Ectodermal cell (in vitro differentiated cells): ENCODE measurements around the gene CD33.

Source experiments
- H3K27ac ChIP-seq: 2 replicates; pipeline ENCODE4 v1.7.0; 2013; ENCODE audit warnings: mild to moderate bottlenecking, low read depth, low read length; ENCODE audit not compliant: insufficient read depth, poor library complexity, severe bottlenecking
- H3K27me3 ChIP-seq: 2 replicates; pipeline ENCODE4 v1.7.0; 2013; ENCODE audit warnings: mild to moderate bottlenecking, low read length; ENCODE audit not compliant: insufficient read depth, control insufficient read depth, poor library complexity, severe bottlenecking
- H3K36me3 ChIP-seq: one replicate; pipeline ENCODE4 v1.7.0; 2013; ENCODE audit warnings: low read length; ENCODE audit not compliant: control insufficient read depth, insufficient read depth
- H3K4me1 ChIP-seq: one replicate; pipeline ENCODE4 v1.7.0; 2013; ENCODE audit warnings: low read length; ENCODE audit not compliant: control insufficient read depth, insufficient read depth
- H3K4me3 ChIP-seq: 2 replicates; pipeline ENCODE4 v1.7.0; 2013; ENCODE audit warnings: low read depth, low read length, control low read depth; ENCODE audit not compliant: insufficient read depth
- H3K9me3 ChIP-seq: 2 replicates; pipeline ENCODE4 v1.7.0; 2013; ENCODE audit warnings: mild to moderate bottlenecking, low read length, moderate library complexity; ENCODE audit not compliant: control insufficient read depth
- WGBS, 2 experiments: methylation state at CpG; one replicate each; pipeline ENCODE4 v1.1.7; 2013; ENCODE audit warnings: missing lambda C conversion rate in 2 of 2; 5-methylcytosine and 5-hydroxymethylcytosine counted together

The CD33 gene

DNA sequence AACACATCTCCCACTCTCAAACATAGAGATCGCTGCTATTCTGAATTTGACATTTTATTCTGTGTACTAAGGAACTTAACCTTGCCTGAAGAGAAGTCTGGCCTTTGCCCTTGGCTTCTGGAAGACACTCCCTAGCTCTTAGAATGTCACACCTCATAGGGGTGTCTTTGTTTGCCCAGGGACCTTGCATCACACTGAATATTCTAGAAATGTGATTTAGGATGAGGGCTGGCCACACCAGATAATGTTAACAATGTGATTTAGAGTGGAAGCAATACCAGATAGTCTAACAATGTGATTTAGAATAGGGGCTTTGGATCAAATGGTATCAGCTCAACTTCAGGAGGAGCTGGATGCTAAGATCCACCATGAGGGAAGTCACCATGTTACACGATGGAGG, 32.6 kb downstream of the CD33 start:
- no peaks in the 10 kb centered on the region for H3K4me1 ChIP-seq
- WGBS, 2 experiments = 94 to 100% methylated on average over 2 of the region's 2 CpGs
- H3K4me3 ChIP-seq = no peak overlapping the region
- no peaks in the 10 kb centered on the region for H3K27me3 ChIP-seq
- no peaks in the 10 kb centered on the region for H3K36me3 ChIP-seq
- no peak overlapping the region for H3K27ac ChIP-seq
- H3K9me3 ChIP-seq = no peaks in the 10 kb centered on the region

GRCh38 chr19:51258165-51259160, 33.6 kb downstream of the CD33 start:
- no peaks in the 10 kb centered on the region for H3K36me3 ChIP-seq
- no peaks in the 10 kb centered on the region for H3K9me3 ChIP-seq
- 92 to 93% methylated on average over 6 of the region's 6 CpGs for WGBS, 2 experiments
- no peak overlapping the region for H3K27ac ChIP-seq
- no peaks in the 10 kb centered on the region for H3K4me1 ChIP-seq
- H3K27me3 ChIP-seq = no peaks in the 10 kb centered on the region
- H3K4me3 ChIP-seq = no peak overlapping the region

DNA sequence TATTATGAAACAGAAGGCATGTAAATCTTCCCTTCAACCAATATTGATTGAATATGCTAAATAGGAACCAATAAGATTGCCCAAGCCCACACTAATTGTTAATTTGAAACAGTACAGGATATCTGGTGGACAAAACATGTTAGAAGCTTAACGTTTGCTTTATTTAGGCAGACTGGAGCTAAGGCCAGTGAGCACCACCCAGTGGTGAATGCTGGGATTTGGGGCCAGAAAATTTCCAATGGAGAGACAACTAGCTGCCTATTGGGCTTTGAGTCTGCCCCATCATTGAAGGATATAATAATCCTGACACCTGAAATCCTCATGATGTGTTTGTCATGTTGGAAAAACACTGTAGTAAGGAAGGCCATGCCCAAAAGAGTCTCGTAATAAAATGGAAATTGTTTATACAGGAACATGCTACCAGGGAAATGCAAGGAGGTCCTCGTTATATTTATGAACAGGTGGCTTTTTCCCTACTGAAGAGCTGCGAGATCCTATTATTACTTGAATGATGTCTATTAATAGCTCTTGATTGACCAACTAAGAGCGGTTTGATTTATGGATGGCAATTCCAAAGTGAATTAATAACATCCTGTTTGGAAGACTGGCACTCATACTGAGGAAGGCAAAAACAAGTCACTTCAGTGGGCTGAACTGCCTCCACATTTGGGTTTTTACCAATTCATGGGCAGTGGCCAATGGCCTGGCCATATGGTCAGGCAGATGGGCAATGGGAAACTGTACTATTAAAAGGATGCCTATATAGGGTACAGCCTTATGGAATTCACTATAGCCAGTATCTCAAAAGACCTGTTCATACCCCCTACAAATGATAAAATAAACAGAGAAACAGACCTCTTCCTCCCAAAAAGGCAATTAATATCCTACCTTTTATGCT, 34.7 kb downstream of the CD33 start:
- Histone ChIP-seq H3K27me3 (no peaks in the 10 kb centered on the region), H3K9me3 (no peaks in the 10 kb centered on the region), H3K4me3 (no peak overlapping the region), H3K27ac (no peak overlapping the region), H3K4me1 (no peaks in the 10 kb centered on the region), H3K36me3 (no peaks in the 10 kb centered on the region)
- 59% methylated on average over 5 of the region's 5 CpGs for WGBS, 2 experiments

DNA sequence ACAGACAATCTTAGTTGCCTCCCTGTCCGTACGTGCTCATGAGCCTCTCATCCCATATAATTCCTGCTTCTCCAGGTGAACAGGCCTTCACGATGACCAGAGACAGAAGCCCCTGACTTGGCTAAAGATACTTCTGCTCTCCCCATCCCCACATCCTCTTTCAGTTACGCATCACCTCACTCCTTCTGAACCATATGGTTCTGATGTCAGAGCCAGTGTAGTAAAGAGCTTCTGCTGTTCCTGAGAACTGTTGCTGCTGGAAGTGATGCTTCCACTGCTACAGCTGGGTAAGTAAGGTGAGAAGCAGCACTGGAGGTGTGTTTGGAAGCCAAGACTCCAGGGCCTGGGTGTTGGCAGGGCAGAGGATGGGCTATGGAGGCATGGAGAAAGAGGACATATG, 38.9 kb downstream of the CD33 start:
- Histone ChIP-seq H3K36me3 (no peaks in the 10 kb centered on the region), H3K9me3 (no peaks in the 10 kb centered on the region), H3K27me3 (no peaks in the 10 kb centered on the region), H3K4me3 (no peak overlapping the region), H3K4me1 (no peaks in the 10 kb centered on the region), H3K27ac (no peak overlapping the region)
- 92% methylated on average over 4 of the region's 4 CpGs for WGBS, 2 experiments

- no peak overlapping the region for H3K27ac ChIP-seq
- H3K36me3 ChIP-seq = no peaks in the 10 kb centered on the region
- H3K27me3 ChIP-seq = no peaks in the 10 kb centered on the region
- no peak overlapping the region for H3K4me3 ChIP-seq
- WGBS, 2 experiments = 93 to 94% methylated on average over 26 of the region's 26 CpGs
- no peaks in the 10 kb centered on the region for H3K9me3 ChIP-seq
- peaks cover 4% of the 10 kb centered on the region for H3K4me1 ChIP-seq
Measured at GRCh38 chr19:51271067-51271466, 46.2 kb downstream of the CD33 start.

GRCh38 chr19:51272183-51272810, 47.4 kb downstream of the CD33 start:
- Histone ChIP-seq H3K27me3 (no peaks in the 10 kb centered on the region), H3K36me3 (no peaks in the 10 kb centered on the region), H3K4me1 (peaks cover 4% of the 10 kb centered on the region), H3K27ac (no peak overlapping the region), H3K4me3 (no peak overlapping the region), H3K9me3 (no peaks in the 10 kb centered on the region)
- 90 to 92% methylated on average over 6 of the region's 6 CpGs for WGBS, 2 experiments

DNA sequence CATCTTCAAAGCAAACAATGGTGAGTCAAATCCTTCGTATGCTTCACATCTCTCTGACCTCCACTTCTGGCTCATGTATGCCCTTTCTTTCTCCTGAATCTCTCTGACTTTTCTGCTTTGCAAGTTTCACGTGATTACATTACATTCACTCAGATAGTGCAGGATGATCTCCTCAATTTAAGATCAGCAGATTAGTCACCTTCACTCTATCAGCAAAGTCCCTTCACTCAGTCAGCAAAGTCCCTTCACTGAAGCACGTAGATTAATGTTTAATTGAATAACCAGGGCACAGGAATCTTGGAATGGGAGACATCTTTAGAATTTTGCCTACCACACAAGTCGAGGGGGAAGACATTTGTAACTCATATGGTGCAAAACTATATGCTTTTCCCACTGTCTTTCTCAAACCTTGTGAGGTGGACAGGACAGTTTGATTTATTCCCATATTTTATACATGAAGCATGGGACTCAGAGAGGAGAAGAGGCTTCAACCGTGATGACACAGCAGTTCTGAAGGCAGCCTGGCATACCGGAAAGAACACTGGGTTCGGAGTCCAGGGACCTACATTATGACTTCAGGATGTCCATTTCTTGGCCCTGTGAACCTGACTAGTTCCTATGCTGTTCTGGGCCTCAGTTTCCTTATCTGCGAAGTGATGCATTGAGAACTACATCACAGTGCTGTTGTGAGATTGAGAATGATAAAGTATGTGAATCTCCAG, 49.3 kb downstream of the CD33 start:
- Histone ChIP-seq H3K27ac (no peak overlapping the region), H3K4me1 (peaks cover 4% of the 10 kb centered on the region), H3K9me3 (no peaks in the 10 kb centered on the region), H3K4me3 (no peak overlapping the region), H3K36me3 (no peaks in the 10 kb centered on the region), H3K27me3 (no peaks in the 10 kb centered on the region)
- WGBS, 2 experiments = 93% methylated on average over 8 of the region's 8 CpGs

DNA sequence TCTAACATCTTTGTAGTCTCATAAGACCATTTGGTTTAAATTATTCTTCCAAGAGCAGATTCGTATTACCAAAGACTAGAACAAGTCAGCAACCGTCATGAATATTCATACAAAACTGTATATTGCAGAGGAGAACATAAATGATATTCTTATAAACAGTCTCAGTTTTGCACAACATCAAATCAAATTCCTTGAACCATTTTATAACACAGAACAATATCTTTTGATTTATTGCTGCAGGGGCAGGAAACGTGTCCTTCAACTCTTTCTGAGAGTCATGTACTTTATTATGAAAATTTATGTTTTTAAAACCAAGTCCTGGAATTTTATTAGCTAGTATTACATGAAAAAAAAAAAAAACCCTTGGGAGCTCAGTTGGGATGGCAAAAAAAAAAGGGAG, 52.2 kb downstream of the CD33 start:
- no peak overlapping the region for H3K27ac ChIP-seq
- H3K36me3 ChIP-seq = no peaks in the 10 kb centered on the region
- H3K9me3 ChIP-seq = no peaks in the 10 kb centered on the region
- H3K27me3 ChIP-seq = no peaks in the 10 kb centered on the region
- H3K4me3 ChIP-seq = no peak overlapping the region
- H3K4me1 ChIP-seq = no peaks in the 10 kb centered on the region
- 100% methylated on average over 2 of the region's 3 CpGs for WGBS, 2 experiments

- H3K9me3 ChIP-seq = no peaks in the 10 kb centered on the region
- H3K36me3 ChIP-seq = no peaks in the 10 kb centered on the region
- H3K4me3 ChIP-seq = no peak overlapping the region
- no peaks in the 10 kb centered on the region for H3K4me1 ChIP-seq
- H3K27me3 ChIP-seq = no peaks in the 10 kb centered on the region
- no peak overlapping the region for H3K27ac ChIP-seq
- 94 to 98% methylated on average over 4 of the region's 4 CpGs for WGBS, 2 experiments
Measured at GRCh38 chr19:51282335-51282734, 57.5 kb downstream of the CD33 start.
